CD14-positive monocyte (primary cell): ENCODE results near the gene HOXD8. TPM values are rescaled to one million over a fixed set of nuclear protein-coding genes. Genes with fewer than 3 reads are reported as not detected.

ENCODE experiments used
- DNase-seq, 3 donors: peaks; one replicate each; pipeline ENCODE4 v3.0.0-alpha.2; 2011 to 2022
- H2AFZ ChIP-seq: 2 replicates; pipeline ENCODE4 v1.6.0; 2012; ENCODE audit warnings: mild to moderate bottlenecking, low read depth, low read length, inconsistent platforms; ENCODE audit not compliant: insufficient read depth, poor library complexity, severe bottlenecking
- H3K27ac ChIP-seq, 2 donors: 1 replicate in 1 of 2; 2 replicates in 1 of 2; pipeline ENCODE4 v1.5.1; 2012 to 2013; ENCODE audit warnings: low read length in 2 of 2, control low read depth in 1 of 2, inconsistent platforms in 1 of 2, low read depth in 1 of 2, mild to moderate bottlenecking in 1 of 2
- H3K27me3 ChIP-seq, 2 donors: one replicate each; pipeline versions ENCODE4 v1.6.0 to v1.6.1; 2011 to 2013; ENCODE audit warnings: low read length in 2 of 2; ENCODE audit not compliant: control insufficient read depth in 2 of 2, insufficient read depth in 2 of 2
- H3K36me3 ChIP-seq, 2 donors: replicated peaks in 1 of 2; 1 replicate in 1 of 2; 2 replicates in 1 of 2; pipeline versions ENCODE4 v1.5.1 to v1.6.1; 2012 to 2013; ENCODE audit warnings: low read length in 2 of 2, control low read depth in 1 of 2, inconsistent platforms in 1 of 2, mild to moderate bottlenecking in 1 of 2; ENCODE audit not compliant: insufficient read depth in 2 of 2, control insufficient read depth in 1 of 2
- H3K4me1 ChIP-seq, 2 donors: 1 replicate in 1 of 2; 2 replicates in 1 of 2; pipeline versions ENCODE4 v1.5.1 to v1.6.1; 2012 to 2013; ENCODE audit warnings: low read length in 2 of 2, control low read depth in 1 of 2, inconsistent platforms in 1 of 2, mild to moderate bottlenecking in 1 of 2, moderate library complexity in 1 of 2; ENCODE audit not compliant: insufficient read depth in 2 of 2, control insufficient read depth in 1 of 2
- H3K4me2 ChIP-seq: replicated peaks from 2 replicates; pipeline ENCODE3; 2012; ENCODE audit warnings: low read length, moderate library complexity, mild to moderate bottlenecking; ENCODE audit not compliant: poor library complexity, severe bottlenecking; ENCODE audit errors: extremely low read depth
- H3K4me3 ChIP-seq, 3 experiments: fragments of 200-600 bp in 1 of 3; sonication (generic) in 1 of 3; replicated peaks in 1 of 3; 1 replicate in 2 of 3; 2 replicates in 1 of 3; pipeline ENCODE4 v1.5.1; 2011 to 2013; ENCODE audit warnings: low read length in 3 of 3, mild to moderate bottlenecking in 3 of 3, control low read depth in 2 of 3, low read depth in 2 of 3, inconsistent platforms in 1 of 3, moderate library complexity in 1 of 3
- H3K79me2 ChIP-seq: 2 replicates; pipeline ENCODE4 v1.6.0; 2012; ENCODE audit warnings: mild to moderate bottlenecking, control low read depth, inconsistent platforms, low read length, moderate library complexity; ENCODE audit not compliant: insufficient read depth
- H3K9ac ChIP-seq: 2 replicates; pipeline ENCODE4 v1.6.0; 2017; ENCODE audit warnings: low read length, mild to moderate bottlenecking; ENCODE audit not compliant: insufficient read depth, poor library complexity, severe bottlenecking
- H3K9me3 ChIP-seq, 2 donors: replicated peaks in 1 of 2; 1 replicate in 1 of 2; 2 replicates in 1 of 2; pipeline versions ENCODE4 v1.5.1 to v1.6.1; 2012 to 2013; ENCODE audit warnings: low read length in 2 of 2, control low read depth in 1 of 2; ENCODE audit not compliant: control insufficient read depth in 1 of 2, insufficient read depth in 1 of 2
- H4K20me1 ChIP-seq: 2 replicates; pipeline ENCODE4 v1.6.0; 2012; ENCODE audit warnings: mild to moderate bottlenecking, low read length, control low read depth, moderate library complexity; ENCODE audit not compliant: insufficient read depth
- H3K27ac Mint-ChIP-seq, 7 donors: one replicate each; pipeline ENCODE4 v1.8.0; 2020; ENCODE audit warnings: mild to moderate bottlenecking in 7 of 7, mixed read lengths in 7 of 7, moderate library complexity in 6 of 7, inconsistent platforms in 2 of 7
- H3K27me3 Mint-ChIP-seq, 3 donors: one replicate each; pipeline ENCODE4 v1.8.0; 2021 to 2022; ENCODE audit warnings: low read depth in 3 of 3, mild to moderate bottlenecking in 3 of 3, mixed read lengths in 3 of 3, moderate library complexity in 3 of 3, inconsistent platforms in 1 of 3
- H3K36me3 Mint-ChIP-seq, 2 donors: one replicate each; pipeline ENCODE4 v1.8.0; 2020; ENCODE audit warnings: mixed read lengths in 2 of 2, inconsistent platforms in 1 of 2, mild to moderate bottlenecking in 1 of 2
- H3K4me1 Mint-ChIP-seq: one replicate; pipeline ENCODE4 v1.8.0; 2020; ENCODE audit warnings: mild to moderate bottlenecking, mixed read lengths
- H3K4me3 Mint-ChIP-seq, 2 donors: one replicate each; pipeline ENCODE4 v1.8.0; 2020; ENCODE audit warnings: mild to moderate bottlenecking in 2 of 2, mixed read lengths in 2 of 2, moderate library complexity in 1 of 2
- H3K9me3 Mint-ChIP-seq, 7 donors: one replicate each; pipeline ENCODE4 v1.8.0; 2020 to 2022; ENCODE audit warnings: mixed read lengths in 7 of 7, mild to moderate bottlenecking in 6 of 7, moderate library complexity in 6 of 7, inconsistent platforms in 2 of 7
- WGBS: methylation state at CpG from one replicate; pipeline ENCODE4 v1.1.5; 2013; ENCODE audit warnings: missing lambda C conversion rate; ENCODE audit not compliant: insufficient coverage; 5-methylcytosine and 5-hydroxymethylcytosine counted together
- intact Hi-C, 2 donors: fragments of 100-400 bp; cut with micrococcal nuclease; formaldehyde crosslinking; loops; one replicate each; pipeline versions ENCODE4 v1.15.0 to v1.15.1; 2023
- polyA plus RNA-seq, 3 donors: library from polyadenylated mRNA; depleted of rRNA in 1 of 3; unstranded in 2 of 3; stranded (reverse) in 1 of 3; fragments of 300-500 nt in 2 of 3; fragments of >200 nt in 1 of 3; fragmentation: Illumina TruSeq in 2 of 3; gene quantifications; 1 replicate in 2 of 3; 2 replicates in 1 of 3; pipeline ENCODE4 v1.2.3, GENCODE V29; 2012 to 2021
- TF ChIP-seq, protein P1 (sequence below): fragments of 200-600 bp; IDR thresholded peaks from one replicate; pipeline ENCODE4 v1.8.0; 2022; ENCODE audit warnings: antibody characterized with exemption, mild to moderate bottlenecking

HOXD8 gene
- polyA plus RNA-seq, 3 donors, result not detected

GRCh38 chr2:176085120-176085788 is 44.3 kb upstream of the HOXD8 start:
- no peak for DNase-seq
- no peak overlapping the region for H2AFZ ChIP-seq
- Mint-ChIP-seq H3K27me3 (peaks cover 98 to 100% (median 100%) of the 10 kb centered on the region in 3 donors), H3K9me3 (peaks cover 8 to 53% (median 33%) of the 10 kb centered on the region in 7 donors), H3K27ac (no peak overlapping the region), H3K36me3 (peaks cover 8 to 20% of the 10 kb centered on the region in 2 donors), H3K4me1 (peaks cover 29% of the 10 kb centered on the region), H3K4me3 (peak overlapping the region in 1 of 2 donors; percentile 80)
- no peak overlapping the region for H3K4me3 ChIP-seq
- H3K9me3 ChIP-seq, result peaks cover 8 to 91% of the 10 kb centered on the region in 2 donors
- peaks cover 8 to 20% of the 10 kb centered on the region in 2 donors for H3K4me1 ChIP-seq
- no peak overlapping the region for H3K27ac ChIP-seq
- TF ChIP-seq, protein P1, sequence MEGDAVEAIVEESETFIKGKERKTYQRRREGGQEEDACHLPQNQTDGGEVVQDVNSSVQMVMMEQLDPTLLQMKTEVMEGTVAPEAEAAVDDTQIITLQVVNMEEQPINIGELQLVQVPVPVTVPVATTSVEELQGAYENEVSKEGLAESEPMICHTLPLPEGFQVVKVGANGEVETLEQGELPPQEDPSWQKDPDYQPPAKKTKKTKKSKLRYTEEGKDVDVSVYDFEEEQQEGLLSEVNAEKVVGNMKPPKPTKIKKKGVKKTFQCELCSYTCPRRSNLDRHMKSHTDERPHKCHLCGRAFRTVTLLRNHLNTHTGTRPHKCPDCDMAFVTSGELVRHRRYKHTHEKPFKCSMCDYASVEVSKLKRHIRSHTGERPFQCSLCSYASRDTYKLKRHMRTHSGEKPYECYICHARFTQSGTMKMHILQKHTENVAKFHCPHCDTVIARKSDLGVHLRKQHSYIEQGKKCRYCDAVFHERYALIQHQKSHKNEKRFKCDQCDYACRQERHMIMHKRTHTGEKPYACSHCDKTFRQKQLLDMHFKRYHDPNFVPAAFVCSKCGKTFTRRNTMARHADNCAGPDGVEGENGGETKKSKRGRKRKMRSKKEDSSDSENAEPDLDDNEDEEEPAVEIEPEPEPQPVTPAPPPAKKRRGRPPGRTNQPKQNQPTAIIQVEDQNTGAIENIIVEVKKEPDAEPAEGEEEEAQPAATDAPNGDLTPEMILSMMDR, result no peak
- H4K20me1 ChIP-seq, result no peaks in the 10 kb centered on the region
- H3K36me3 ChIP-seq, result no peaks in the 10 kb centered on the region
- no peak overlapping the region for H3K9ac ChIP-seq
- no peak overlapping the region for H3K4me2 ChIP-seq
- H3K79me2 ChIP-seq, result no peaks in the 10 kb centered on the region
- 4% methylated on average over 19 of the region's 40 CpGs for WGBS
- peaks cover 97 to 98% of the 10 kb centered on the region in 2 donors for H3K27me3 ChIP-seq
- intact Hi-C loops, result no loop called here

DNA sequence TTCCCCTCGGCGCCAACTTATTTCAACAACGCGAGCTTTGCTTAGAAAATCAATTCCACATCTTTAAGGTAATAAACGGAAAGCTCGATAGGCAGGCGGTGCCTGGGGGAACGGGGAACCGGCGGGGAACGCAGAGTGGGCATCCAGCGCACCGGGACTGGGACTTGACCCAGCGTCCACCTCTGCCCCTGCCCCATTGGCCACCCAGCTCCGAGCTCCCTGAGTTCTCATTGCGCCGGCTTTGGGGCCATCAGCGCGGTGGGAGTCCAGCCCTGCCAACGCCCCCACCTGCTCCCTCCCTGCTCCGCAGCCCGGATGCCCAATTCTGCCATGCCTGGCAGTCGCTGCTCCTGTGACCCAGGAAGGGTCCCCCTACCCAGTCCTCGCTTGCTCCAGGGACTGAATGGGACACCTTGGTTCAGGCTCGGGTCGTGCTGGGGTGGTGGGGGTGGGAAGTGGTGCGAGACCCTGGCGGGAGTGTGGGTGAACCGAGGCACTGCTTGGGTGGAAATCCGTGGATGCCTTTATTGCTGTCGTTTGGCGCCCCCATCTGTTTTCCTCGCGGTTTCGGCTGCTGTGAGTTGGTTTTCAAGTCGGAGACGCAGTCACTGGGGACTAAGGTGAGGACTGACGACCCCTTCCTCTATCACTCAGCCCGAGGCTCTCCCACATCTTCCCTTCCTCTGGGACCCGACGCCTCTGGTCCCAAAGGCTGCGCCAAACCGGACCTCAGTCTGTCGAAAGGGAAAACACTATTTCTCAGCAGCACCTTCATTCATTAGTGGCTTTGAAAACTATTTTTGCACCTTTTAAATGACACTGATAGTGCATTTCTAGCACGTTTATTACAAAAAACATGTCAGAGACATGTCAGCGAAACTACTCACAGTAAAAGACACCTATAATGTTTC is 43.4 kb upstream of the HOXD8 start:
- intact Hi-C loops, result no loop called here
- peaks cover 23% of the 10 kb centered on the region for H3K4me1 Mint-ChIP-seq
- no peaks in the 10 kb centered on the region for H4K20me1 ChIP-seq
- no peak for DNase-seq
- TF ChIP-seq, protein P1, result peak; percentile 13
- 2% methylated on average over 33 of the region's 46 CpGs for WGBS
- no peak overlapping the region for H3K27ac Mint-ChIP-seq
- peaks cover 100% of the 10 kb centered on the region in 3 donors for H3K27me3 Mint-ChIP-seq
- peaks cover 8 to 15% of the 10 kb centered on the region in 2 donors for H3K4me1 ChIP-seq
- H2AFZ ChIP-seq, result no peak overlapping the region
- H3K4me3 Mint-ChIP-seq, result peak overlapping the region in 1 of 2 donors; percentile 98
- no peak overlapping the region for H3K4me3 ChIP-seq
- no peak overlapping the region for H3K4me2 ChIP-seq
- no peak overlapping the region for H3K27ac ChIP-seq
- H3K36me3 ChIP-seq, result no peaks in the 10 kb centered on the region
- no peaks in the 10 kb centered on the region for H3K79me2 ChIP-seq
- H3K36me3 Mint-ChIP-seq, result peaks cover 4 to 18% of the 10 kb centered on the region in 2 donors
- H3K9ac ChIP-seq, result no peak overlapping the region
- peaks cover 2 to 91% of the 10 kb centered on the region in 2 donors for H3K9me3 ChIP-seq
- peaks cover 98 to 100% of the 10 kb centered on the region in 2 donors for H3K27me3 ChIP-seq
- peaks cover under 1 to 51% (median 26%) of the 10 kb centered on the region in 7 donors for H3K9me3 Mint-ChIP-seq
